SK-N-SH (cell line): ENCODE measurements around the gene SPACA9.

Source experiments
- CHD2 ChIP-seq: fragments of 150-350 bp; IDR thresholded peaks from 2 replicates; pipeline ENCODE4 v1.6.1; 2018; ENCODE audit warnings: low read length; ENCODE audit not compliant: partially characterized antibody
- CTCF ChIP-seq: fragments of 200-600 bp; sonication (generic); IDR thresholded peaks from 2 replicates; pipeline ENCODE4 v1.6.1; 2017; ENCODE audit warnings: antibody characterized with exemption, mild to moderate bottlenecking, moderate library complexity
- IRF3 ChIP-seq: fragments of 150-350 bp; IDR thresholded peaks from 2 replicates; pipeline ENCODE4 v1.6.1; 2016; ENCODE audit warnings: mild to moderate bottlenecking, low read depth, low read length
- JUND ChIP-seq: IDR thresholded peaks from 2 replicates; pipeline ENCODE4 v1.4.0; 2012
- MAX ChIP-seq: IDR thresholded peaks from 2 replicates; pipeline ENCODE4 v1.4.0; 2012; ENCODE audit warnings: low read depth
- PBX3 ChIP-seq: IDR thresholded peaks from 2 replicates; pipeline ENCODE4; 2012
- POLR2AphosphoS5 ChIP-seq: IDR thresholded peaks from 2 replicates; pipeline ENCODE4 v1.6.1; 2012; ENCODE audit warnings: low read depth, low read length
- RAD21 ChIP-seq: IDR thresholded peaks from 2 replicates; pipeline ENCODE4 v1.6.1; 2012; ENCODE audit warnings: mild to moderate bottlenecking, low read length
- REST ChIP-seq: IDR thresholded peaks from 2 replicates; pipeline ENCODE4 v1.6.1; 2012; ENCODE audit warnings: mild to moderate bottlenecking, low read depth, low read length, moderate library complexity
- TCF12 ChIP-seq: IDR thresholded peaks from 2 replicates; pipeline ENCODE4 v1.4.0; 2012

- TF ChIP-seq CTCF: no peak
- no peak for TF ChIP-seq PBX3
- no peak for TF ChIP-seq RAD21
- TF ChIP-seq JUND: no peak
- TF ChIP-seq CHD2: no peak
- TF ChIP-seq POLR2AphosphoS5: no peak
- TF ChIP-seq TCF12: no peak
- TF ChIP-seq REST: no peak
- no peak for TF ChIP-seq MAX
- TF ChIP-seq IRF3: no peak
Observed at GRCh38 chr9:132903574-132904492, 25.1 kb downstream of the SPACA9 start.
